NCI-H345 treated with DMSO at 0.1 percent for 48 hours (cell line): ENCODE data around the gene SEMA3B.

Experiments
- DNase-seq: peaks from one replicate; lab custom pipeline; 2025; ENCODE audit not compliant: unreplicated experiment; lab: John Stamatoyannopoulos, UW

SEMA3B gene

GRCh38 chr3:50292159-50293078 lies 23.5 kb downstream of the SEMA3B start, which contains the start of gene IFRD2:
IFRD2 (minus strand) TSS chr3:50292429; CDS start chr3:50292274, 155 bp downstream.
- peak; percentile 87 for DNase-seq

GRCh38 chr3:50293079-50293801 lies 24.3 kb downstream of the SEMA3B start:
- DNase-seq = no peak

GRCh38 chr3:50294089-50294488 lies 25.1 kb downstream of the SEMA3B start:
- no peak for DNase-seq

GRCh38 chr3:50294492-50295403 lies 25.8 kb downstream of the SEMA3B start:
- no peak for DNase-seq

- no peak for DNase-seq
Observed at GRCh38 chr3:50295553-50296431, 26.8 kb downstream of the SEMA3B start.

- no peak for DNase-seq
Observed at GRCh38 chr3:50296721-50297383, 27.9 kb downstream of the SEMA3B start.

GRCh38 chr3:50297384-50297775 lies 28.4 kb downstream of the SEMA3B start:
- DNase-seq = no peak

- no peak for DNase-seq
Observed at GRCh38 chr3:50297896-50298725, 29.2 kb downstream of the SEMA3B start.

- DNase-seq = peak; percentile 91
Observed at GRCh38 chr3:50298836-50299637, 30.1 kb downstream of the SEMA3B start, which contains the start of the genes HYAL3 and NAA80. HYAL3 (minus strand) TSS chr3:50299405; CDS start chr3:50295602, 3,803 bp downstream. NAA80 (minus strand) TSS chr3:50299405; CDS start chr3:50297463, 1,942 bp downstream.

- DNase-seq = no peak
Observed at GRCh38 chr3:50299638-50299928, 30.6 kb downstream of the SEMA3B start.

GRCh38 chr3:50299929-50300680 lies 31.2 kb downstream of the SEMA3B start:
- no peak for DNase-seq

GRCh38 chr3:50300681-50301254 lies 31.8 kb downstream of the SEMA3B start:
- DNase-seq = no peak

GRCh38 chr3:50302095-50303012 lies 33.4 kb downstream of the SEMA3B start:
- no peak for DNase-seq

- DNase-seq = no peak
Observed at GRCh38 chr3:50303013-50303815, 34.3 kb downstream of the SEMA3B start, which contains the start of gene HYAL1. HYAL1 (minus strand) TSS chr3:50303574; CDS start chr3:50302956, 618 bp downstream.

- no peak for DNase-seq
Observed at GRCh38 chr3:50304601-50305000, 35.7 kb downstream of the SEMA3B start.
